GM20000 (cell line): ENCODE data around the gene DUSP28.

Experiments used
- DNase-seq: peaks from one replicate; pipeline ENCODE4 v3.0.0; 2012; ENCODE audit warnings: low spot score
- TF ChIP-seq, protein P1 (sequence below): IDR thresholded peaks from 2 replicates; pipeline ENCODE4 v1.5.1; 2012; ENCODE audit warnings: mild to moderate bottlenecking, control low read depth; ENCODE audit errors: extremely low read depth, missing control alignments

Gene DUSP28

DNA sequence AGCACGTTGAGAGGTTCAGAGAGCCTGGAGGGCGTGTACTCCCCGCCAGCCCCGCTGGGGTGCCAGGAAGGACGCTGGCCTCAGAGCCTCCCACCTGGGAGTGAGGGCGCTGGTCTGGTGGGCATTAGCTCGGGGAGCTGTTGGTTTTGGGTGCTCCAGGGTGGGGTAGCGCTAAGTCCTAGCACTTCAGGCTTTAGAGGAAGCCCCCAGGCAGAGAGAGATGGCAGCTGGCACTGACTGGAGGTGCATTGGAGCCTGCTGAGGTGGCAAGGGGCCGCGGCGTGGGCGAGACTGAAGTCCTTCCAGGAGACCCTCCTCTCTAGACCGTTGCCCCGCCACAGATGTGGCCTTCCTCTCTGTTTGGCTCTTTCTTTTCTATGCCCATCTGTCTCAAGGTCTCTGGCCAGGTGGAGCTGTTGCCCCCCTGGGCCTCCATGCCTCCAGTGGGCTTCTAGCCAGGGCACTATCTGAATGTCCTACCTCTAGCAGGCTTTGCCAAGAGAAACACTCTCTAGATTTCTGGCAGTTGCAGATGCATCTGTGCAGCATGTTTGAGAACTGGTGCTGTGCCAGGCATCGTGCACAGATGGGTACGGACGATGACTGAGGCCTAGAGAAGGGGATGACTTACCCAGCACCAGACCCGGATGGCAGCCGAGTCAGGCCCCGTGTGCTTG is 33.0 kb downstream of the DUSP28 start:
- TF ChIP-seq, protein P1, sequence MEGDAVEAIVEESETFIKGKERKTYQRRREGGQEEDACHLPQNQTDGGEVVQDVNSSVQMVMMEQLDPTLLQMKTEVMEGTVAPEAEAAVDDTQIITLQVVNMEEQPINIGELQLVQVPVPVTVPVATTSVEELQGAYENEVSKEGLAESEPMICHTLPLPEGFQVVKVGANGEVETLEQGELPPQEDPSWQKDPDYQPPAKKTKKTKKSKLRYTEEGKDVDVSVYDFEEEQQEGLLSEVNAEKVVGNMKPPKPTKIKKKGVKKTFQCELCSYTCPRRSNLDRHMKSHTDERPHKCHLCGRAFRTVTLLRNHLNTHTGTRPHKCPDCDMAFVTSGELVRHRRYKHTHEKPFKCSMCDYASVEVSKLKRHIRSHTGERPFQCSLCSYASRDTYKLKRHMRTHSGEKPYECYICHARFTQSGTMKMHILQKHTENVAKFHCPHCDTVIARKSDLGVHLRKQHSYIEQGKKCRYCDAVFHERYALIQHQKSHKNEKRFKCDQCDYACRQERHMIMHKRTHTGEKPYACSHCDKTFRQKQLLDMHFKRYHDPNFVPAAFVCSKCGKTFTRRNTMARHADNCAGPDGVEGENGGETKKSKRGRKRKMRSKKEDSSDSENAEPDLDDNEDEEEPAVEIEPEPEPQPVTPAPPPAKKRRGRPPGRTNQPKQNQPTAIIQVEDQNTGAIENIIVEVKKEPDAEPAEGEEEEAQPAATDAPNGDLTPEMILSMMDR = no peak
- DNase-seq = no peak

DNA sequence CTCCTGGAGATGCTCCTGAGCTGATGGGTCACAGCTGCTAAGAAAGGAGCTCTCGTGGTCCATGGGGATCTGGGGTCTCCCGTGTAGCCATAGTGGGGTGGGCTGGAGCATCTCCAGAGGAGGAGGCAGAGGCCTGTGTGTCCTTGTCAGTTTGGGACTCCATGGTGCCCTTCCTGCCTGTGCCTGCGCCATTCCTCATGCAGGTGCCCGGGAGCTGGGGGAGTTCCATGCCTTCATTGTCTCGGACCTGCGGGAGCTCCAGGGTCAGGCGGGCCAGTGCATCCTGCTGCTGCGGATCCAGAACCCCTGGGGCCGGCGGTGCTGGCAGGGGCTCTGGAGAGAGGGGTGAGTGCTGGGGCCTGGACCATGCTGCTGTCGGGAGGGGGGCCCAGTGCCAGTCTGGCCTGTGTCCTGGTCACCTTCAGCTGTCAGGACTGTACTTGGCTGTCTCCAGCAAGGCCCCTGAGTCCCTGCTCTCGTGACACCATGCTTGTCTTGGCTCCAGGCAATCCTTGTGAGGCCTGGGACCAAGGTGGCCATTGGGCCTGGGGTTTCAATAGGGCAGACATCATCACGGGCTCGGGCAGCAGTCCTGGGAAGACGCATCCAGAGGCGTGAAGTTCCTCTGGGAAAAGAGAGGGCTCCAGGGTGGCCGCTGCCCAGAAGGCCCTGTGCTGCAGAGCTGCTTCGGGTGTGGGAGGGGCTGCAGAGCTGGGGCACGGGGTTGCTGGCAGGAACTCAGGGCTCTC is 33.7 kb downstream of the DUSP28 start:
- TF ChIP-seq, protein P1 = no peak
- DNase-seq = no peak

DNA sequence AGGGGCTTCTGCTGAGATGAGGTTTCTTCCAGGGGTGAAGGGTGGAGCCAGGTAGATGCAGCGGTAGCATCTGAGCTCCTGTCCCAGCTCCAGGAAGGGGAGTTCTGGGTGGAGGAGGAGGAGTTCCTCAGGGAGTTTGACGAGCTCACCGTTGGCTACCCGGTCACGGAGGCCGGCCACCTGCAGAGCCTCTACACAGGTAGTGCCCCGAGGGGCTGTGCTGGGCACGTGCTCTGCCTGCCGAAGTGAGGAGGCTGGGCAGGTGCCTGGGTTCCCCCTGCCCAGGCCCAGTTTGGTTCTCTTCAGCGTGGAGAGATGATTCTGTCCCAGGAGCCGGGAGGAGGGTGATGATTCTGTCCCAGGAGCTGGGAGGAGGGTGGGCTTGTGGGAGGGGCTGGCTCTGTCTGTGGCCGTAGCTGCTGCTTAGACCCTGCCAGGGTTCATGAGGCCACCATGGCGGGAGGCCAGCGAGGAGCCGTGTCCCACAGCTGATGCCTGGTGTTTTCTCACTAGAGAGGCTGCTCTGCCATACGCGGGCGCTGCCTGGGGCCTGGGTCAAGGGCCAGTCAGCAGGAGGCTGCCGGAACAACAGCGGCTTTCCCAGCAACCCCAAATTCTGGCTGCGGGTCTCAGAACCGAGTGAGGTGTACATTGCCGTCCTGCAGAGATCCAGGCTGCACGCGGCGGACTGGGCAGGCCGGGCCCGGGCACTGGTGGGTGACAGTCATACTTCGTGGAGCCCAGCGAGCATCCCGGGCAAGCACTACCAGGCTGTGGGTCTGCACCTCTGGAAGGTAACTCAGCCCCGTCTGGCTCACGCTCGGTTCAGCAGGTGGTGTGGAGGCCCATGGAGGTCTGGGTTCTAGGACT is 34.6 kb downstream of the DUSP28 start:
- no peak for DNase-seq
- TF ChIP-seq, protein P1 = no peak

DNA sequence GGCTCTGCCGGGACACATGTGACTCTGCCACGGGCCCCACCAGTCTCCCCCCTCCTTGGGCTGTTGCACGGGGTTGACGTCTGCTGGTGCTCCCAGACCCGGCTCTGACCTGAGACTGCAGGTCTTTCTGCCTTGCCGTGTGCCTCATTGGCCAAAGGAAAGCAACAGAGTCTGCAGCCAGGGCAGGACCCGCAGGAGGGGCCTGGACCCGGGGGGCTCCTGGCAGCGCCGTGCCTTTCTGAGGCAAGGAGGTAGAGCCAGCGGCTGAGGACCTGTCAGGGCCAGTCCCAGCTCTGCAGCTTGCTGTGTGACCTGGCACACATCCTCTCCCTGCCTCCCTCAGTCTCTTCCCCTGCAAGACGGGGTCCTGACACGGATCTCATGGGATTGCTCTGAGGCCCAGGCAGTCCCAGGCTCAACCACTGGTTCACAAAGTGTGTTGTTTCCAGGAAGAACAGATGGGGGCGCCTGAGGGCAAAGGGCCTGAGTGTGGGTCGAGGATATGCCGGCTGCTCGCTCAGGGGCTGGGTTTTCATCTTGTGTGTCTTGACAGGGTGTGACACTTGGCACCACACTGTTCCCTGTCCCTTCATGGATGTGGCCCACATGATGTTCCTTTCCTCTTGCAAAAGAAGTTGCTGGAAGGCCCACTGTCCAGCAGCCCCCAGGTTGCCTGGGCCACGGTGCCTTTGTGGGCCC is 35.4 kb downstream of the DUSP28 start:
- peak; percentile 68 for DNase-seq
- TF ChIP-seq, protein P1 = no peak

DNA sequence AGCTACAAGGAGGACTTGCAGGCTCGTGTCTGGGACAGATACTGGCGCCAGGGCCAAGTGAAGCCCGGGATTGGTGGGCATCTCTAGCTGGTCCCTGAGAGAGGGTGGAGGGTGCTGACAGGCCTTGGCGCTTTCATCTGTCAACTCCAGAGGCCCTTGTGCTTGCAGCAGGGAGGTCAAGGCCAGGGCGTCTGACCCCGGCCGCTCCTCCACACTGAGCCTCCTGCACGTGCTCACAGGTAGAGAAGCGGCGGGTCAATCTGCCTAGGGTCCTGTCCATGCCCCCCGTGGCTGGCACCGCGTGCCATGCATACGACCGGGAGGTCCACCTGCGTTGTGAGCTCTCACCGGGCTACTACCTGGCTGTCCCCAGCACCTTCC is 35.9 kb downstream of the DUSP28 start:
- DNase-seq = no peak
- TF ChIP-seq, protein P1 = no peak

DNA sequence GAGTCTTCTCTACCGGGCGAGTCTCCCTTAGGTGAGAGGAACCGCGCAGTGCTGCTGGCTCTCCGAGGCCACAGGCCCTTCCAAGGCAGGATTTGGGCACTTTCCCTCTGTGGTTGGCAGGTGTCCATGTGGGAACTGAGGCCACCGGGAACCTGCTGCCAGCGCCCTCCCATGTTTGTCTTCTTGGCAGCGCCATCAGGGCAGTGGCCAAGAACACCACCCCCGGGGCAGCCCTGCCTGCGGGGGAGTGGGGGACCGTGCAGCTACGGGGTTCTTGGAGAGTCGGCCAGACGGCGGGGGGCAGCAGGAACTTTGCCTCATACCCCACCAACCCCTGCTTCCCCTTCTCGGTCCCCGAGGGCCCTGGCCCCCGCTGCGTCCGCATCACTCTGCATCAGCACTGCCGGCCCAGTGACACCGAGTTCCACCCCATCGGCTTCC is 36.4 kb downstream of the DUSP28 start:
- DNase-seq = no peak
- TF ChIP-seq, protein P1 = no peak
